GM12873 (cell line): ENCODE measurements around the gene DNAJC27.

Source experiments
- CTCF ChIP-seq: IDR thresholded peaks from 2 replicates; pipeline ENCODE4 v1.5.1; 2012; ENCODE audit warnings: low read depth, mild to moderate bottlenecking, moderate library complexity, low read length, control low read depth; ENCODE audit not compliant: insufficient read depth; ENCODE audit errors: missing control alignments

Gene DNAJC27

GRCh38 chr2:24913911-24914310, 57.8 kb downstream of the DNAJC27 start:
- no peak for TF ChIP-seq CTCF

DNA sequence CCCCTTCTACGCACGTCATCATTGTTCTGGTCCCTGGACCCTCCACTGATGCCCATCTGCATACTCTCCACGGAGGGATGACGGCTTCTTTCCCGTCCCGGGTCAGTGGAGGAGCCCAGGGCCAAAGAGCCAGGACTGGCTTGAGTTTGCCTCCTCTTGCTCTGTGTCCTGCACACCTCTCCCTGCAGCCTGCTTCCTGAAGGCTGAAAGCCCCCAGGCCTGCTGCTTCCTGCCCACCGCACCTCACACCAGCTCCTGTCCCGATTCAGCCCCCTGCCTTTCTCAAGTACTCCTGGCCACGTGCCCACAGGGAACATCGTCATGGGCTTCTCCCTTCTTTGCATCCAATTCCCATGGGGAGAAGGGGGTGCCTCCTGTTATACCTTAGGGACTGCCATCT, 58.8 kb downstream of the DNAJC27 start:
- no peak for TF ChIP-seq CTCF

GRCh38 chr2:24912523-24912922, 59.2 kb downstream of the DNAJC27 start:
- TF ChIP-seq CTCF: no peak

- no peak for TF ChIP-seq CTCF
These were observed 61.5 kb downstream of the DNAJC27 start for GRCh38 chr2:24910245-24910644.

DNA sequence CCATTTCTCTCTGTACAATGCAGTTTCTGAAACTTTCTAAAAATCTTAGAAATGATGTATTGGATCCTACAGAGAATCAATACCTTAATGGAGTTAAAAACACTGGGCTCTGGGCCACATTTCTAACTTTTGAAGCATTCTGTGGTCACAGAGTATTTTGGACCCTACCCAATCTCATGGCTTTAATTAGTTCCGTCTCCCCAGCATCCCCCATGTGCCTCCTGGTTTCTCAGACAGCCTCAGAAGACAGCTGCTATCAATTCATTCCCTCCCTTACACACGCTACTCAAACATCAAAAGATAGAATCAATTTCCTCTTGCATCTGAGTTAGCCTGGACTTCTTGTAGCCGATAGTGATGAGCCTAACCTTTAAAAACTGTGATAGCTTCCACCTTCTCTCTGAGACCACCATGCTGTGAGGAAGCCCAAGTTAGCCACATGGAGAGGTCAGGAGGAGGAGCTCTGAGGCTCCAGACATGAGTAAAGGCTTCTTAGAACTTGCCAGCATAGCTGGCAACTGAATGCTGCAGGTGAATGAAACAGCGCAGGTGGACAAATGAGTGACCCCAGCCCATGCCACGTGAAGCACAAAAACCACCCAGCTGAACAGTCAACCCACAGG, 62.1 kb downstream of the DNAJC27 start:
- no peak for TF ChIP-seq CTCF

- TF ChIP-seq CTCF: no peak
These were observed 63.3 kb downstream of the DNAJC27 start for GRCh38 chr2:24908461-24908901.

DNA sequence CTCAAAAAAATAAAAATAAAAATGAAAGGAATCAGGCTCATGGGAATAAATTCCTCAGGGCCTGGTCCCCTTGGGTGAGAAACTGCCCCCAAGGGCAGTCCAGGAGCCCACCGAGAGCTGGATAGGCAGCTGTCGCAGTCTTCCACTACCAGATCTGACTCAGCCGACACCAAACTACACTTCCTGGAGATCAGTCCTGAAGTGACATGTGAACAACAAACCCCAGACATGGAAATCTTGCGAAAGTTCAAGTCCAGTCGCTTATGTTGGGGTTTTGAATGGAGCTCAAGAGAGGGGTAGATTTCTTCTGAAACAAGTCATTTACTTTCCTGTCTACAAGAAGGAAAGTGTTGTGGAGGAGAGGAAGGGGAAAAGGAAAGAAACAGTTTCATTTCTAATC, 64.6 kb downstream of the DNAJC27 start:
- TF ChIP-seq CTCF: no peak
